PFSK-1 (cell line): Measurements from ENCODE around the gene HOXB2.

ENCODE experiments used
- FOXP2 ChIP-seq: optimal IDR thresholded peaks from 2 replicates; pipeline ENCODE3; 2011; ENCODE audit warnings: borderline replicate concordance, control low read depth, inconsistent platforms; ENCODE audit not compliant: insufficient read depth; ENCODE audit errors: extremely low read length, extremely low read depth
- POLR2AphosphoS5 ChIP-seq: IDR thresholded peaks from 2 replicates; pipeline ENCODE4 v1.6.1; 2012; ENCODE audit warnings: low read depth, mild to moderate bottlenecking, control low read depth, low read length, moderate library complexity
- REST ChIP-seq, 2 experiments: IDR thresholded peaks; 2 replicates each; pipeline versions ENCODE4 v1.6.1 to v1.8.0; 2011 to 2012; ENCODE audit warnings: low read depth in 2 of 2, low read length in 2 of 2, control low read depth in 1 of 2, inconsistent platforms in 1 of 2, mild to moderate bottlenecking in 1 of 2, moderate library complexity in 1 of 2; ENCODE audit not compliant: insufficient read depth in 1 of 2
- SIN3A ChIP-seq: IDR thresholded peaks from 2 replicates; pipeline ENCODE4 v1.6.1; 2012; ENCODE audit warnings: mild to moderate bottlenecking, low read length, moderate library complexity, borderline replicate concordance; ENCODE audit not compliant: insufficient read depth
- TAF1 ChIP-seq: IDR thresholded peaks from 2 replicates; pipeline ENCODE4 v1.6.1; 2012; ENCODE audit warnings: low read length, control low read depth, borderline replicate concordance; ENCODE audit not compliant: insufficient read depth

The HOXB2 gene

DNA sequence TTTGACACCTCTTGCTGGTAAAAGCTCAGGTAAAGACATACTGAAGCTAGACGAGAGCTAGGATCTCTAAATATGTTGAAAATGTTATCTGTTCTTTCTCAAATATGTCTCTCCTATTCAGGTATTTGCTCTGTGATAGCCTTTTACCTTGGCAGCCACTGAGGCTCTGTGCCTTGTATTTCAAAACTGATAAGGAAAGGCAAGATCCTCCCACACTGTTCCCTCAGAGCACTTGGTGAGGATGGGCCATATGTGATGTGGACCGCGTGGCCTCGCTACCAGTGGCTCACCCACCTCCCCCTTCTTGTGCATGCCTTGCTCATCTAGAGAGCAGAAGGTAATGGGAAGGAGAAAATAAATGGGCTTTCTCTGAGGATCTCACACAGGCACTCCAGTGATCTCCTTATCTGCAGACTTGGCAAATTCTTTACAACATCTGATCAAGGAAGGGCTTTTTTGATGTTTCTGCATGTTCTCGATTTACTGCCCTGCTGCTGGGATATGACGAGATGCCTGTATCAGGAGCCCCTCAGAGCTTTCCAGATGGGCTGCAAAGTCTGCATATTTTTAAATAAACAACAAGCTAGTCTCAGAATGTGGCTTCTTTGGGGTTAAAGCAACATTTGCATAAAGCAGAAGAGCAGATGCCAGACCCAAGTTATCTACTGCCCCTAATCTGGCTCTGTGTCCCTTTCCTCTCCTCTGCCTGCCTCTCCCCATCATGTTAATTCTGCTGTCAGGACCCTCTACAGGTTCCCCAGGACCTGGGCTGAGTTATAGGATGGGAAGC, 31.0 kb downstream of the HOXB2 start:
- TF ChIP-seq FOXP2 (no peak), REST (IDR thresholded peaks at IDR 0.05; ENCODE audit: insufficient read depth in 1 of 2, low read depth in 2 of 2, low read length in 2 of 2) (no peak), TAF1 (no peak), POLR2AphosphoS5 (no peak), SIN3A (no peak)

GRCh38 chr17:48513097-48513496, 31.8 kb downstream of the HOXB2 start:
- TF ChIP-seq REST (IDR thresholded peaks at IDR 0.05; ENCODE audit: insufficient read depth in 1 of 2, low read depth in 2 of 2, low read length in 2 of 2), result no peak
- no peak for TF ChIP-seq SIN3A
- TF ChIP-seq TAF1, result no peak
- TF ChIP-seq FOXP2, result no peak
- TF ChIP-seq POLR2AphosphoS5, result no peak

GRCh38 chr17:48510761-48511604, 33.9 kb downstream of the HOXB2 start:
- TF ChIP-seq POLR2AphosphoS5 (no peak), FOXP2 (no peak), SIN3A (no peak), TAF1 (no peak), REST (IDR thresholded peaks at IDR 0.05; ENCODE audit: insufficient read depth in 1 of 2, low read depth in 2 of 2, low read length in 2 of 2) (no peak)

GRCh38 chr17:48510381-48510760, 34.5 kb downstream of the HOXB2 start:
- no peak for TF ChIP-seq FOXP2

- TF ChIP-seq TAF1 (no peak), SIN3A (no peak)
Measured at GRCh38 chr17:48506246-48506645, 38.7 kb downstream of the HOXB2 start.

DNA sequence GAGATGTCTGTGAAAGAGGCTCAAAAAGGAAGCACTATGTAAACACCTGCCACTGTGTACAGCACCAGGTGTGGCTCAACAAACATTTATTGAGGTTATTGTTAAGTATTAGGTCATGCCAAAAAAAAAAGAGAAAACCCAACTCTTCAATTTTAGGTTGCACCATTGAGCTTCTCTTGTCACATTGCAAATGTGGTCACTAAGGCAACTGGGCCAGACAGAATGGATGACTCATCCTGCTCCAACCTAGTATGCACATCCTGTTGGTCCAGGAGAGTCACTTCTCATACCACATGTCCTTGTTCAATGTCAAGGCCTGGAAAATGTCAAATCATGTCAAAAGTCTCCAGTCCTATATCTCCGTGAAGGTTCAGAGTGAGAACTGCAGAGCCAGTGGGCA, 39.1 kb downstream of the HOXB2 start:
- TF ChIP-seq FOXP2 (no peak), POLR2AphosphoS5 (no peak), REST (IDR thresholded peaks at IDR 0.05; ENCODE audit: insufficient read depth in 1 of 2, low read depth in 2 of 2, low read length in 2 of 2) (no peak), SIN3A (no peak)
